IMR-90 (cell line): ENCODE measurements around the gene KTN1. TPM values are rescaled to one million over a fixed set of nuclear protein-coding genes. Genes with fewer than 3 reads are reported as not detected.

ENCODE experiments used
- ATAC-seq: fragments of 200-7000 bp; cut with Tn5 transposase; 2 replicates; pipeline ENCODE4 v1.9.1; 2020; ENCODE audit warnings: low read depth, mild to moderate bottlenecking, moderate library complexity
- BruUV-seq: library from RNA; stranded (reverse); fragments of 400-500 nt; replicated peaks from 2 replicates; lab custom pipeline; 2021; lab: Mats Ljungman, UMichigan
- CTCF ChIA-PET: fragments of 300-600 bp; formaldehyde crosslinking; extraction: SDS; loops from one replicate; lab custom pipeline; 2021; ENCODE audit warnings: antibody characterized with exemption; lab: Yijun Ruan, JAX
- POLR2A ChIA-PET: fragments of 300-600 bp; sonication (Branson Sonifier 250); formaldehyde crosslinking; loops from one replicate; lab custom pipeline; 2022; ENCODE audit warnings: antibody characterized with exemption; ENCODE audit not compliant: unreplicated experiment; lab: Charles Lee
- DNase-seq: peaks from one replicate; pipeline ENCODE4 v3.0.0; 2013
- H2AFZ ChIP-seq: replicated peaks from 2 replicates; pipeline ENCODE3; 2013; ENCODE audit warnings: low read length, mild to moderate bottlenecking; ENCODE audit not compliant: poor library complexity
- H2AK5ac ChIP-seq: 2 replicates; pipeline ENCODE4 v1.6.1; 2013; ENCODE audit warnings: low read depth, low read length, inconsistent platforms
- H2AK9ac ChIP-seq: replicated peaks from 2 replicates; pipeline ENCODE3; 2013; ENCODE audit warnings: mild to moderate bottlenecking, low read depth, low read length, moderate library complexity; ENCODE audit not compliant: poor library complexity
- H2BK120ac ChIP-seq: 2 replicates; pipeline ENCODE4 v1.6.1; 2013; ENCODE audit warnings: low read depth, low read length, inconsistent platforms
- H2BK15ac ChIP-seq: 3 replicates; pipeline ENCODE4 v1.6.1; 2013; ENCODE audit warnings: low read depth, low read length, inconsistent platforms
- H2BK20ac ChIP-seq: 2 replicates; pipeline ENCODE4 v1.6.1; 2013; ENCODE audit warnings: low read depth, mild to moderate bottlenecking, inconsistent platforms, low read length, moderate library complexity
- H2BK5ac ChIP-seq: 2 replicates; pipeline ENCODE4 v1.6.1; 2013; ENCODE audit warnings: mild to moderate bottlenecking, low read depth, low read length, inconsistent platforms; ENCODE audit not compliant: poor library complexity, severe bottlenecking
- H3K14ac ChIP-seq: replicated peaks from 2 replicates; pipeline ENCODE4 v1.6.1; 2013; ENCODE audit warnings: low read depth, low read length, inconsistent platforms
- H3K18ac ChIP-seq: 2 replicates; pipeline ENCODE4 v1.6.1; 2013; ENCODE audit warnings: low read depth, low read length, control low read depth
- H3K23ac ChIP-seq: 2 replicates; pipeline ENCODE4 v1.6.1; 2013; ENCODE audit warnings: low read depth, low read length, inconsistent platforms
- H3K27ac ChIP-seq: 2 replicates; pipeline ENCODE4 v1.5.1; 2013; ENCODE audit warnings: mild to moderate bottlenecking, control low read depth, low read length; ENCODE audit not compliant: insufficient read depth
- H3K27me3 ChIP-seq: 2 replicates; pipeline ENCODE4 v1.6.1; 2013; ENCODE audit warnings: low read length; ENCODE audit not compliant: control insufficient read depth, insufficient read depth
- H3K36me3 ChIP-seq: 2 replicates; pipeline ENCODE4 v1.6.1; 2013; ENCODE audit warnings: low read length, mixed read lengths; ENCODE audit not compliant: control insufficient read depth, insufficient read depth
- H3K4ac ChIP-seq: 2 replicates; pipeline ENCODE4 v1.6.1; 2013; ENCODE audit warnings: low read depth, low read length, inconsistent platforms
- H3K4me1 ChIP-seq: 2 replicates; pipeline ENCODE4 v1.6.1; 2013; ENCODE audit warnings: low read length, mixed read lengths; ENCODE audit not compliant: control insufficient read depth, insufficient read depth
- H3K4me2 ChIP-seq: 2 replicates; pipeline ENCODE4 v1.6.1; 2013; ENCODE audit warnings: low read depth, mild to moderate bottlenecking, control low read depth, low read length, moderate library complexity
- H3K4me3 ChIP-seq: 2 replicates; pipeline ENCODE4 v1.5.1; 2013; ENCODE audit warnings: low read depth, mild to moderate bottlenecking, control low read depth, low read length, moderate library complexity; ENCODE audit not compliant: insufficient read depth
- H3K56ac ChIP-seq: 2 replicates; pipeline ENCODE4 v1.6.1; 2013; ENCODE audit warnings: low read length, inconsistent platforms; ENCODE audit not compliant: insufficient read depth; ENCODE audit errors: extremely low read depth
- H3K79me1 ChIP-seq, 2 experiments: 2 replicates each; pipeline ENCODE4 v1.6.1; 2013; ENCODE audit warnings: low read length in 2 of 2, inconsistent platforms in 1 of 2, low read depth in 1 of 2
- H3K9ac ChIP-seq: 2 replicates; pipeline ENCODE4 v1.6.1; 2013; ENCODE audit warnings: low read depth, low read length, control low read depth
- H3K9me1 ChIP-seq: 2 replicates; pipeline ENCODE4 v1.6.1; 2013; ENCODE audit warnings: low read length, inconsistent platforms; ENCODE audit not compliant: insufficient read depth
- H3K9me3 ChIP-seq: 2 replicates; pipeline ENCODE4 v1.6.1; 2013; ENCODE audit warnings: low read length; ENCODE audit not compliant: control insufficient read depth, insufficient read depth
- H4K20me1 ChIP-seq: 2 replicates; pipeline ENCODE4 v1.6.1; 2013; ENCODE audit warnings: low read length, inconsistent platforms; ENCODE audit not compliant: insufficient read depth
- H4K5ac ChIP-seq: 2 replicates; pipeline ENCODE4 v1.6.1; 2013; ENCODE audit warnings: mild to moderate bottlenecking, low read depth, low read length, control low read depth
- H4K8ac ChIP-seq, 2 experiments: 2 replicates each; pipeline ENCODE4 v1.6.1; 2013; ENCODE audit warnings: low read depth in 2 of 2, low read length in 2 of 2, control low read depth in 1 of 2, inconsistent platforms in 1 of 2
- H4K91ac ChIP-seq: 2 replicates; pipeline ENCODE4 v1.6.1; 2013; ENCODE audit warnings: low read depth, low read length, inconsistent platforms; ENCODE audit not compliant: insufficient read depth
- BHLHE40 ChIP-seq: fragments of 150-350 bp; IDR thresholded peaks from 2 replicates; pipeline ENCODE4 v1.6.1; 2016; ENCODE audit warnings: mild to moderate bottlenecking, low read depth, low read length
- CEBPB ChIP-seq: IDR thresholded peaks from 2 replicates; pipeline ENCODE4 v1.6.1; 2012; ENCODE audit warnings: low read depth, low read length, improper control_type of control experiment
- CHD1 ChIP-seq: IDR thresholded peaks from 2 replicates; pipeline ENCODE4 v1.6.1; 2012; ENCODE audit warnings: low read depth, low read length, improper control_type of control experiment
- CTCF ChIP-seq: conservative IDR thresholded peaks from 2 replicates; pipeline ENCODE4 v1.5.1; 2012; ENCODE audit warnings: mild to moderate bottlenecking, low read depth, low read length, improper control_type of control experiment
- FOS ChIP-seq: fragments of 150-350 bp; IDR thresholded peaks from 2 replicates; pipeline ENCODE4 v1.6.1; 2016; ENCODE audit warnings: low read depth, low read length
- MAFK ChIP-seq: IDR thresholded peaks from 2 replicates; pipeline ENCODE4 v1.6.1; 2012; ENCODE audit warnings: low read depth, low read length, improper control_type of control experiment
- MAZ ChIP-seq: IDR thresholded peaks from 2 replicates; pipeline ENCODE4 v1.6.1; 2012; ENCODE audit warnings: low read depth, mild to moderate bottlenecking, low read length, improper control_type of control experiment, moderate library complexity, borderline replicate concordance
- MXI1 ChIP-seq: IDR thresholded peaks from 2 replicates; pipeline ENCODE4 v1.6.1; 2012; ENCODE audit warnings: low read depth, mild to moderate bottlenecking, low read length, moderate library complexity, borderline replicate concordance
- NFE2L2 ChIP-seq: fragments of 150-350 bp; IDR thresholded peaks from 2 replicates; pipeline ENCODE4 v1.6.1; 2016; ENCODE audit warnings: low read depth, mild to moderate bottlenecking, low read length
- POLR2A ChIP-seq: IDR thresholded peaks from 2 replicates; pipeline ENCODE4 v1.6.1; 2012; ENCODE audit warnings: mild to moderate bottlenecking, low read depth, low read length
- RAD21 ChIP-seq: IDR thresholded peaks from 2 replicates; pipeline ENCODE4 v1.6.1; 2012; ENCODE audit warnings: low read length, improper control_type of control experiment
- RCOR1 ChIP-seq: IDR thresholded peaks from 2 replicates; pipeline ENCODE4 v1.6.1; 2012; ENCODE audit warnings: mild to moderate bottlenecking, low read length, improper control_type of control experiment; ENCODE audit not compliant: insufficient replicate concordance
- RFX5 ChIP-seq: IDR thresholded peaks from 2 replicates; pipeline ENCODE4 v1.8.0; 2012; ENCODE audit warnings: low read depth, mild to moderate bottlenecking, low read length, moderate library complexity
- SMC3 ChIP-seq: fragments of 150-350 bp; IDR thresholded peaks from 2 replicates; pipeline ENCODE4 v1.6.1; 2016; ENCODE audit warnings: low read depth, mild to moderate bottlenecking, antibody characterized with exemption, low read length, moderate library complexity
- USF2 ChIP-seq: fragments of 150-350 bp; IDR thresholded peaks from 2 replicates; pipeline ENCODE4 v1.6.1; 2017; ENCODE audit warnings: mild to moderate bottlenecking, antibody characterized with exemption, low read length, low read depth
- WGBS, 2 experiments: methylation state at CpG; one replicate each; pipeline versions ENCODE4 v1.1.5 to v1.1.7; 2013; ENCODE audit warnings: missing lambda C conversion rate in 2 of 2; ENCODE audit not compliant: insufficient read length in 1 of 2; ENCODE audit errors: extremely low coverage in 2 of 2; 5-methylcytosine and 5-hydroxymethylcytosine counted together
- dilution Hi-C: fragments of 300-500 bp; cut with HindIII; formaldehyde crosslinking; loops from one replicate; pipeline ENCODE4 v1.14.3; 2018; ENCODE audit warnings: low sequenced_read_pairs; ENCODE audit not compliant: unreplicated experiment
- in situ Hi-C: fragments of 300-500 bp; cut with MboI; formaldehyde crosslinking; loops from 3 replicates; pipeline ENCODE4 v1.14.3; 2019; ENCODE audit warnings: low sequenced_read_pairs, inconsistent platforms, mixed read lengths
- intact Hi-C: fragments of 100-400 bp; cut with micrococcal nuclease; formaldehyde crosslinking; loops from 2 replicates; pipeline ENCODE4 v1.10.0; 2022
- polyA plus RNA-seq, 3 experiments: library from polyadenylated mRNA; depleted of rRNA; stranded (reverse); fragments of >200 nt; gene quantifications; 2 replicates each; pipeline ENCODE4 v1.2.3, GENCODE V29; 2012; ENCODE audit warnings: low replicate concordance in 1 of 3
- total RNA-seq: library from RNA; depleted of rRNA; stranded (reverse); fragments of >200 nt; gene quantifications from 2 replicates; pipeline ENCODE4 v1.2.3, GENCODE V29; 2012
- TF ChIP-seq, protein P1 (sequence below): fragments of 150-350 bp; IDR thresholded peaks from 2 replicates; pipeline ENCODE4 v1.6.1; 2016; ENCODE audit warnings: low read depth, mild to moderate bottlenecking, low read length, moderate library complexity, borderline replicate concordance

KTN1 gene
- total and polyA plus RNA-seq, 2 of the 4 experiments (the other 2 are of a cell fraction) = 42.1 to 57.2 TPM

DNA sequence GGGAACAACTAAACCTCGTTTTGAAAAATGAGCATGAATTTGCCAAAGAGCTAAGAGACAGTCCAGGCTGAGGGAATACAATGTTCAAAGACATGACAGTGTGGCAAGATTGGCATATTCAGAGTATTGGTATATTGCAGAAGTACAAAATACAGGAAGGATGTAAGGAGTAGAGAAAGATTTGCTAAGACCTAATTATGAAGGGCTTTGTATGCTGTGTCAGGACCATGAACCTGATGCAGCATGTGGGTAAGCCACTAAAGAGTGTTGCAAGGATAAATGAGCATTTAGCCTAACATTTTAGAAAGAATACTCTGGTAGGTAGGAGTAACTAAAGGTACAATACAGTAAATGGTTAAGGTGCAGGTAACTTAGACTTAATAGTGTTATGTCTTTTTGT, 65.1 kb downstream of the KTN1 start:
- H3K9ac ChIP-seq = no peak overlapping the region
- no peak overlapping the region for H2AFZ ChIP-seq
- TF ChIP-seq BHLHE40 (no peak), SMC3 (no peak), RCOR1 (no peak), MXI1 (no peak), MAFK (no peak), USF2 (no peak), RAD21 (no peak), CTCF (no peak), CHD1 (no peak), FOS (no peak), RFX5 (no peak), CEBPB (no peak), MAZ (no peak), NFE2L2 (no peak), POLR2A (no peak)
- TF ChIP-seq, protein P1, sequence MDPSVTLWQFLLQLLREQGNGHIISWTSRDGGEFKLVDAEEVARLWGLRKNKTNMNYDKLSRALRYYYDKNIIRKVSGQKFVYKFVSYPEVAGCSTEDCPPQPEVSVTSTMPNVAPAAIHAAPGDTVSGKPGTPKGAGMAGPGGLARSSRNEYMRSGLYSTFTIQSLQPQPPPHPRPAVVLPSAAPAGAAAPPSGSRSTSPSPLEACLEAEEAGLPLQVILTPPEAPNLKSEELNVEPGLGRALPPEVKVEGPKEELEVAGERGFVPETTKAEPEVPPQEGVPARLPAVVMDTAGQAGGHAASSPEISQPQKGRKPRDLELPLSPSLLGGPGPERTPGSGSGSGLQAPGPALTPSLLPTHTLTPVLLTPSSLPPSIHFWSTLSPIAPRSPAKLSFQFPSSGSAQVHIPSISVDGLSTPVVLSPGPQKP = no peak
- H4K20me1 ChIP-seq = no peaks in the 10 kb centered on the region
- no peak overlapping the region for H2BK20ac ChIP-seq
- no peak overlapping the region for H2BK5ac ChIP-seq
- DNase-seq = no peak
- in situ Hi-C loops = no loop called here
- H3K18ac ChIP-seq = no peak overlapping the region
- no peak overlapping the region for H3K14ac ChIP-seq
- H2BK120ac ChIP-seq = no peak overlapping the region
- no peaks in the 10 kb centered on the region for H3K4me1 ChIP-seq
- CTCF ChIA-PET = no interaction called here
- no peak for ATAC-seq
- no peak overlapping the region for H2BK15ac ChIP-seq
- no peak overlapping the region for H4K8ac ChIP-seq
- H2AK9ac ChIP-seq = no peak overlapping the region
- no peak overlapping the region for H4K5ac ChIP-seq
- WGBS, 2 experiments = 100% methylated on average over 1 of the region's 1 CpG; no CpG with 5 or more reads in 1 of the 2 experiments
- no peak overlapping the region for H3K4me2 ChIP-seq
- H3K9me3 ChIP-seq = no peaks in the 10 kb centered on the region
- no peak overlapping the region for H3K27ac ChIP-seq
- H4K91ac ChIP-seq = no peak overlapping the region
- no peak overlapping the region for H3K23ac ChIP-seq
- no TSS peak for BruUV-seq
- H2AK5ac ChIP-seq = no peak overlapping the region
- H3K79me1 ChIP-seq = peaks cover 0 to 5% of the 10 kb centered on the region in 2 experiments; a peak in 1 of 4 replicates
- intact Hi-C loops = no loop called here
- no peak overlapping the region for H3K4ac ChIP-seq
- no peak overlapping the region for H3K56ac ChIP-seq
- POLR2A ChIA-PET = no interaction called here
- H3K9me1 ChIP-seq = no peaks in the 10 kb centered on the region
- peaks cover 19% of the 10 kb centered on the region for H3K36me3 ChIP-seq
- dilution Hi-C loops = no loop called here
- H3K4me3 ChIP-seq = no peak overlapping the region
- no peaks in the 10 kb centered on the region for H3K27me3 ChIP-seq
